HUES6 (cell line): ENCODE measurements around the gene CCDC69.

Source experiments
- H3K27ac ChIP-seq: 2 replicates; pipeline ENCODE4 v1.7.0; 2013; ENCODE audit warnings: low read depth, mild to moderate bottlenecking, low read length, inconsistent platforms
- H3K27me3 ChIP-seq: 2 replicates; pipeline ENCODE4 v1.6.1; 2013; ENCODE audit warnings: low read length; ENCODE audit not compliant: control insufficient read depth, insufficient read depth
- H3K36me3 ChIP-seq: 2 replicates; pipeline ENCODE4 v1.6.1; 2013; ENCODE audit warnings: low read length; ENCODE audit not compliant: control insufficient read depth, insufficient read depth
- H3K4me1 ChIP-seq: 2 replicates; pipeline ENCODE4 v1.6.1; 2013; ENCODE audit warnings: low read length; ENCODE audit not compliant: control insufficient read depth, insufficient read depth
- H3K4me3 ChIP-seq: 2 replicates; pipeline ENCODE4 v1.5.1; 2013; ENCODE audit warnings: low read depth, low read length
- H3K9ac ChIP-seq: one replicate; pipeline ENCODE4 v1.6.1; 2013; ENCODE audit warnings: mild to moderate bottlenecking, low read length
- H3K9me3 ChIP-seq: 2 replicates; pipeline ENCODE4 v1.6.1; 2013; ENCODE audit warnings: low read depth, low read length; ENCODE audit not compliant: control insufficient read depth, insufficient read depth

Gene CCDC69

DNA sequence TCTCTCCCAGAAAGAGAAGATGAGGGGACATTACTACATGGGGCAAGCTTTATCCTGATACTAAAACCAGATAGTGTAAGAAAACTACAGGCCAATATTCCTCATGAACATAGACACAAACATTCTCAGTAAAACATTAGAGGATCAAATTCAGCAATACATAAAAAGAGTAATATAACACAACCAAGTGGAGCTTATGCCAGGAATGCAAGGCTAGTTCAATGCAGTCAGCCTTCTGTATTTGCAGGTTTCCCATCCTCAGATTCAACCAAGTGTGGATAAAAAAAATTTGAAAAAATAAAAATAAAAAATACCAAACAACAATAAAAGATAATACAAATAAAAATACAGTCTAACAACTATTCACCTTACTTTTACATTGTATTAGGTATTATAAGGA lies 31.3 kb downstream of the CCDC69 start:
- H3K36me3 ChIP-seq, result no peaks in the 10 kb centered on the region
- no peak overlapping the region for H3K9ac ChIP-seq
- peaks cover 2% of the 10 kb centered on the region; the same call in 1 of the 2 replicates for H3K9me3 ChIP-seq
- no peaks in the 10 kb centered on the region for H3K27me3 ChIP-seq
- 0 out of 2 replicates have a peak, but pooled peaks cover 5% of the 10 kb centered on the region for H3K4me1 ChIP-seq
- no peak overlapping the region for H3K27ac ChIP-seq
- no peak overlapping the region for H3K4me3 ChIP-seq

DNA sequence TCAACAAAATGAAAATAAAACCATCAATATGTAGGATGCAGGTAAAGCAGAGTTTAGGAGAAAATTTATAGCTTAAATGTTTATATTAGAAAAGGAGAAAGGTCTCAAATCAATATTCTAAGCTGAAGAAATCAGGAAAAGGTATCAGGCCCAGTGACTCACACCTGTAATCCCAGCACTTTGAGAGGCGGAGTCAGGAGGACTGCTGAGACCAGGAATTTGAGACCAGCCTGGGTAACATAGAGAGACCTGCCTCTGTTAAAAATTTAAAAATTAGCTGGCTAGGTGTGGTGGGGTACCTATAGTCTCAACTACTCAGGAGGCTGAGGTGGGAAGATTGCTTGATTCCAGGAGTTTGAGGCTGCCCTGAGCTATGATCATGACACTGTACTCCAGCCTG lies 32.2 kb downstream of the CCDC69 start:
- no peaks in the 10 kb centered on the region for H3K27me3 ChIP-seq
- no peak overlapping the region for H3K27ac ChIP-seq
- H3K9me3 ChIP-seq, result peaks cover 2% of the 10 kb centered on the region; the same call in 1 of the 2 replicates
- no peaks in the 10 kb centered on the region for H3K36me3 ChIP-seq
- H3K4me3 ChIP-seq, result no peak overlapping the region
- H3K4me1 ChIP-seq, result peaks cover 5% of the 10 kb centered on the region; the same call in 1 of the 2 replicates
- no peak overlapping the region for H3K9ac ChIP-seq

DNA sequence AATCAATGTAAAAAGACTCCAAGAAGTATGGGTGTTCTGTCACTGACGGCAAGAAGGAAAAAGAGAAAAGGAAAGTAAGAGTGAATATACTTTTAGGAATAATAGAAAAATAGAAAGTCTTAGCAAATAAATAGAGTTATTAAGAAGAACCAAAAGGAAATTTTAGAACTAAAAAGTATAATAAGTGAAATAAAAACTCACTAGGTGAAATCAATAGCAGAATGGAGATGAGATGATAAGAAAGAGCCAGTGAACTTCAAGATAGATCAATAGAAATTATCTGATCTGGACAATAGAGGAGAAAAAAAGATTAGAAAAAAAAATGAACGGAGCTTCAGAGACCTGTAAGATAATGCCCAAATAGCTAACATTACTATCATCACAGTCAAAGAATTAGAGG lies 34.7 kb downstream of the CCDC69 start:
- no peak overlapping the region for H3K9ac ChIP-seq
- H3K27ac ChIP-seq, result no peak overlapping the region
- H3K4me1 ChIP-seq, result peaks cover 9% of the 10 kb centered on the region; the same call in 1 of the 2 replicates
- no peaks in the 10 kb centered on the region for H3K36me3 ChIP-seq
- no peak overlapping the region for H3K4me3 ChIP-seq
- H3K9me3 ChIP-seq, result peaks cover 2% of the 10 kb centered on the region; the same call in 1 of the 2 replicates
- H3K27me3 ChIP-seq, result no peaks in the 10 kb centered on the region

DNA sequence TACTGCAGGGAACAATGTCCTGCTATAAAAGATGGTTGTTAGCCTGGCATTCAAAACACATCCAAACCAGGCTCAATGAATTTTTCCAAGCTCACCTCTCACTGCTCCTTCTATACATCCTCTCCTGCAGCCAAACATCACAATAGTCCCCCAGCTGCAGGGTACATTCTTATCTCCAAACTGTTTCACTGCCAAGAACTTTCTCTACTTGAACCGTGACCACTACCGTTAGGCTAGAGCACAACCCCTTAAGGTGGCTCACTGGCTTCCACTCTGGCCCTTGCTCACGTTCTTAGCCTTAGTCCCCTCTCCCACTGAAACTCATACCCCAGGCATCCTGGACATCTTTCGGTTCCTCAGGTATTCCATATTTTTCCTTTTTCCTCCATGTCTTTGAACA lies 37.4 kb downstream of the CCDC69 start:
- Histone ChIP-seq H3K27me3 (no peaks in the 10 kb centered on the region), H3K9ac (no peak overlapping the region), H3K9me3 (no peaks in the 10 kb centered on the region), H3K27ac (no peak overlapping the region), H3K36me3 (no peaks in the 10 kb centered on the region), H3K4me1 (peaks cover 5% of the 10 kb centered on the region; the same call in 1 of the 2 replicates), H3K4me3 (no peak overlapping the region)

DNA sequence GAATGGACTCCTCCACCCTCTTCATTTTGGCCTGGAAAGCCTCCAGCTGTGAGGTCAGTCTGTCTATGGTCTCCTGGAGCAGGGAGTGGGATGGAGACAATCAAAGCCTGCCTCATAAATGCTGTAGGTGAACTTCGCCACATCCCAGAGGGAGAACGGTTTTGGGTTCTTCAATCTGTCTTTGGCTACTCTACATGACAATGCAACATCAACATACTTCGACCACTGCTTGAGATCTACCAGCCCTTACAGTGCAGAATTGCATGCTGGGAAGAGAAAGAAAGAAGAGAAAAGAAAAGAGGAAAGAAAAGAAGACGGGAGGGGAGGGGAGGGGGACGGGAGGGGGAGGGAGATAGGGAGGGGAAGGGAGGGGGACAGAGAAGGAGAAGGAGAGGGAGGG lies 37.8 kb downstream of the CCDC69 start:
- H3K9ac ChIP-seq, result no peak overlapping the region
- no peaks in the 10 kb centered on the region for H3K9me3 ChIP-seq
- no peak overlapping the region for H3K27ac ChIP-seq
- H3K36me3 ChIP-seq, result no peaks in the 10 kb centered on the region
- no peak overlapping the region for H3K4me3 ChIP-seq
- H3K27me3 ChIP-seq, result no peaks in the 10 kb centered on the region
- H3K4me1 ChIP-seq, result peaks cover 4% of the 10 kb centered on the region; the same call in 1 of the 2 replicates

DNA sequence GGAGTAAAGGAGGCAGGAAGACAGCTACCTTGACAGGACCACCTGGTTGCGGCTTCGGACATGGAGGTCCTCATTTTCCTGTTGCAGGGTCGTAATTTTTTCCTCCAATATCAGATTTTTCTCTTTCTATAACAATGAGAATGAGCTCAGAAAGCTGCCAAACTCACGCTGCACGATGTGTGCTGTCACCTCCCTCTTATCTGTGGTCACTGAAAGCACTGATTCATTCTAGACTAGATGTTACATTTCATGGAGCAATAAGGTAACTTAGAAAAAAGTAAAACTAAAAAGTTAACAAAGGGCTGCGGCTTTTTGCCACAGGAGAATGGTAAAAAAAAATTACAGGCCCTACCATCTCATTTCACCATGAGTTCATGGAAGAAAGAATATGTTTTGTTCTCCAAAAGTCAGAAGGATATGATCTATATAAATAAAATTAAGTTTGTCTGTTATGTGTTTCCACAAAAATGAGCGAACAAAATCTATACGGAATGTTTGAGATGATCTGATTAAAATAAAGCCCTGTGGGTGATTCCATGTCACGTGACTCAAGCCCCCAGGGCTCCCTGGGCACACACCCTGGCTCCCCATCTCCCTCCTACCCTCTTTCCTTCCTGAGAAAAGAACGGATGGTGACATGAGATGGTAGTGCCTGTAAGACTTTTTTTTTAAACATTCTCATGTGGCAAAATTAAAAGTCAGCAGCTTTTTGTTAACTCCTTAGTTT lies 39.4 kb downstream of the CCDC69 start:
- no peaks in the 10 kb centered on the region for H3K9me3 ChIP-seq
- no peak overlapping the region for H3K27ac ChIP-seq
- no peak overlapping the region for H3K4me3 ChIP-seq
- H3K36me3 ChIP-seq, result no peaks in the 10 kb centered on the region
- no peaks in the 10 kb centered on the region for H3K27me3 ChIP-seq
- H3K4me1 ChIP-seq, result peaks cover 4% of the 10 kb centered on the region; the same call in 1 of the 2 replicates
- H3K9ac ChIP-seq, result no peak overlapping the region

DNA sequence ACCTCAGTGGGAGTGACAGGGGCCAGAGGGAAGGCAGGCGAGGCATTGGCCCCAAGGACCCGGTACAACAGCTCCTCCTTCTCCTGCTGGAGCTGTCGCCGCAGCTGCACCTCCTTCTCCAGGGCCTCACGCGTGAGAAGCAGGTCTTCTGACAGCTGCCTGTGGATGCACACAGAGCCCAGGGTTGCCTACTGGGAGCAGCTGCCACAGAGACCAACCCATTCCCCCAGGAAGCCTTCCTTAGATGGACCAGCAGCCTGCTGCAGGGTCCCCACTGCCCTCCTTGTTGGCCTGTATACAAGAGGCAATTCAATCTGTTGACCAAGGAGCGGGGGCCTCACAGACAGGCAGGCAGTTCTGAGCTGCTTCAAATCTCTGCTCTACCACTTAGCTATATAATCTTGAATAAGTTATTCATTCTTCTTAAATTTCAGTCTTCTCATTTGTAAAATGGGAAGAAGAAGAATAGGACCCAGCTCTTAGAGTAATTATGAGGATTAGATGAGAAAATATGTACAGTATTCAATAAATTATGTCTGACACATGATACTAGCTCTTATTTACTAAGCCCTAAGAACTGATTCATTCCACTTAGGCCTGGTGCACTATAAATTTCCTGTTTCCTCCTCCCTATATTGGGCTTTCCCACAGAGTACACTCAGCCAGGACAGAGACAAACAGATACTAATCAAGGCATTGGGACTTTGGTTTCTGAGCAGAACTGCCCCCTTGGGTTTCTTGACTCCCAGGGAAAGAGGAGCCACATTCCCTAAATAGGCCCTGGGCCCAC lies 40.2 kb downstream of the CCDC69 start:
- H3K9ac ChIP-seq, result no peak overlapping the region
- H3K27me3 ChIP-seq, result no peaks in the 10 kb centered on the region
- no peaks in the 10 kb centered on the region for H3K9me3 ChIP-seq
- no peak overlapping the region for H3K4me3 ChIP-seq
- no peak overlapping the region for H3K27ac ChIP-seq
- peaks cover 4% of the 10 kb centered on the region; the same call in 1 of the 2 replicates for H3K4me1 ChIP-seq
- H3K36me3 ChIP-seq, result no peaks in the 10 kb centered on the region

DNA sequence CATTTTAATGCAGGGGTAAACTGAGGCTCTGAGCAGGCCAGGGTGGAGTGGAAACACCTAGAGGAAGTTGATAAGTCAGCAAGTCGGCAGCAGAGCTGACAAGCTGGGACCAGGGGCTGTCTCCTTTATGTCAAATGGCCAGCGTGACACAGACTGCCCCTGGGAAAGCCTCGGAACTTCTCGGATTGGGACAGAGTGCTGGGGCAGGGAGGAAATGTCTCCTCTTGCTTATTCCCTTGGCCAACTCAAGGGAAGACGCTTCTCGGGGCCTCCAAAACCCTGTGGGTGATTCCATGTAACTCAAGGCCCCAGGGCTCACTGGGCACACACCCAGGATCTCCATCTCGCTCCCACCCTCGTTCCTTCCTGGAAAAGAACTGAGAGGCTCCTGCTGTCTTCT lies 40.9 kb downstream of the CCDC69 start:
- H3K36me3 ChIP-seq, result no peaks in the 10 kb centered on the region
- H3K9ac ChIP-seq, result no peak overlapping the region
- H3K9me3 ChIP-seq, result no peaks in the 10 kb centered on the region
- H3K27me3 ChIP-seq, result no peaks in the 10 kb centered on the region
- no peak overlapping the region for H3K27ac ChIP-seq
- no peak overlapping the region for H3K4me3 ChIP-seq
- peaks cover 4% of the 10 kb centered on the region; the same call in 1 of the 2 replicates for H3K4me1 ChIP-seq

DNA sequence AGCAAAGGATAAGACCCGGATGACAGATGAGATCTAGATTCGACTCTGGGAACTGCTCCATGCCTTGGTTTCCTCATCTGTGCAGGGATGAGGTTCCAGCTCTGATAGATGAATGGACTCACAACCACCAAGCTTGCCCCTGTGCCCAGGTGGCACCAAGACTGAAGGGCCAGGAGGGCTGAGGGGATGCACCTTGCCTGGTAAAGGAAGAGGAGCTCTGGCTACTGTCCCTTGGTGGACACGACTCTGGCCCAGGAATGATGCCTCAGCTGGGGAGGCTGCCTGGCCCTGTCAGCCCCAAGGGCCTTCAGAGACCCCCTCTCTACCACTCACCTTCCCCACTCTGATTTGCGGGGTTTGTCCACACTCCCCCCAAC lies 41.4 kb downstream of the CCDC69 start:
- H3K36me3 ChIP-seq, result no peaks in the 10 kb centered on the region
- no peak overlapping the region for H3K4me3 ChIP-seq
- no peaks in the 10 kb centered on the region for H3K9me3 ChIP-seq
- H3K27me3 ChIP-seq, result no peaks in the 10 kb centered on the region
- H3K27ac ChIP-seq, result no peak overlapping the region
- H3K9ac ChIP-seq, result no peak overlapping the region
- H3K4me1 ChIP-seq, result peaks cover 4% of the 10 kb centered on the region; the same call in 1 of the 2 replicates

DNA sequence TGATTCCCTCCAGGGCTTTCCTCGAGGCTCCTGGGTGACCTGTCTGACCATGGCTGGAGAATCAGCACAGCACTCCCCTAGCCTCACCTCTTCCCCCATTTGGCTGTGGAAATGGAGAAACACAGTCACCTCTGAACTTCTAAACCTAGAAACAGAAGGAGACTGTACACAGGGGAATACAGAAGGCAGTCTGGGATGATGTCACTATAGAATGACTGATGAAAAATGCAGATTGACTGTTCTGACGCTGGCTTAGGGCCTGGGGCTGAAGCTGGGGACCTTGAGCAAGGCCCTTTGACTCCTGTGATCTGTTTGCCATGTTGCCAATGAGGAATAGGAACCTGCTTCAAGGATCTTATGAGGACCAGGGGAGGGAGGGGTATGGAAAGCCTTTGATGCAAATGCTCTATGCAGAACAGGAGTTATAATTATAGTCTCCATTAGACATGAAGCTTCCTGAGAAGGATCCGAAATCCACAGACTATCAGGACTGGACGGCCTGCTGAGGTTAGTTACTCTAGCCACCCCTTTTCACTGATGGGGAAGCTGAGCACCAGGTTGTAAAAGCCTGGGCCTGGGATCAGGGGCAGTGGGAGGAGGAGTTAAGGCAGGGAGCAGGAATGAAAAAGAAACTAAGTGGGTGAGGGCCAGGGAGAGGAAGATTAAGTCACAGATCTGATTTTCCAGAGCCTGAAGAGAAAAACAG lies 41.9 kb downstream of the CCDC69 start:
- Histone ChIP-seq H3K9ac (no peak overlapping the region), H3K9me3 (no peaks in the 10 kb centered on the region), H3K4me1 (peaks cover 4% of the 10 kb centered on the region; the same call in 1 of the 2 replicates), H3K27me3 (no peaks in the 10 kb centered on the region), H3K36me3 (no peaks in the 10 kb centered on the region), H3K27ac (no peak overlapping the region), H3K4me3 (no peak overlapping the region)

DNA sequence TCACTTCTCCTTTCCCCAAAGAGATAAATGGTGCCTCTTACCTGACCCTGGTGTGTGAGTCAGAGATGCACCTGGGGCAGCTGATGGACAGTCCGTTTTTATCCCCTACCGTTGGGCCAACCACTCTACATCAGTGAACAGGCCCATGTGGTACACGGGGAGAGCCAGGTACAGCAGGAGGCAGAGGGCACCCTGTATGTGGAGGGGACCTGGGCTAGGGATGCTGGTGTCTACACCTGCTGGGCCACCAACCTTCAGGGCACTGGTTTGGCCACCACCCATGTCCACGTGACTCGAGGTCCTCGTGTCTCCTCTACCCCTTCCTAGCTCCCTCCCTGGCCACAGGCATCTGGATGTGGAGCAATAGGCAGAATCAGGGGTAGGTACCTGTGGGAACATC lies 43.6 kb downstream of the CCDC69 start:
- no peaks in the 10 kb centered on the region for H3K4me1 ChIP-seq
- no peaks in the 10 kb centered on the region for H3K36me3 ChIP-seq
- no peaks in the 10 kb centered on the region for H3K9me3 ChIP-seq
- no peak overlapping the region for H3K9ac ChIP-seq
- H3K27me3 ChIP-seq, result no peaks in the 10 kb centered on the region
- H3K4me3 ChIP-seq, result no peak overlapping the region
- no peak overlapping the region for H3K27ac ChIP-seq
